ENCODE data around the gene SPATA6. TPM values are rescaled to one million over a fixed set of nuclear protein-coding genes. Genes with fewer than 3 reads are reported as not detected.
"Not testable (repeated sequence)": the region's sequence is repeated elsewhere in the genome, so short reads cannot be mapped to it uniquely, and the experiment has no call there.

The SPATA6 gene
- total RNA-seq, 1 donor, result 7.6 TPM

DNA sequence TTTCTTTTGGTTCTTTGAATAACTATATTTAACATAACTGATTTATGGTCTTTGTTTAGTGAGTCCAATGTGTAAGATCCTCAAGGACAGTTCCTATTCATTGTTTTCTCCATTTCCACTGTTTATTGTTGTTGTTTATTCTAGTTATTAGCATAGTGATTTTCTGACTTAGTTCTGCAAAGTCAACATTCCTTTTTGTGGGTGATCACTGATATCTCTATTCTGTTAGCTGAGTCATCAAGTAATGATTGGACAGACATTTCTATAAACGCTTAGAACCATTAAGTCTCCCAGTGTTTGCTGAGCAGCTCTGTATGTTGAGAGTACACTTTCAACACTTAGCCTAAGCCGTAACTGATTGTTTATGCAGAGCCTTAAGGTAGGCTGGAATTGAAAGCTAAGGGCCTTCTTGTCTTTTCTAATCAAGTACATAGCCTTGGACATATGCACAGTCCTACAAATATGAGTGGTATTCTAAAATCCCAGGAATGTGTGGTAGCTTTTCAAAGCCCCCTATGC, 162.4 kb downstream of the SPATA6 start:
- Histone ChIP-seq H3K36me3 (ENCODE audit: insufficient read depth, low read length) (no peaks in the 10 kb centered on the region), H3K27ac (ENCODE audit: low read depth, low read length) (no peak overlapping the region), H3K27me3 (ENCODE audit: insufficient read depth, low read length) (no peaks in the 10 kb centered on the region), H3K4me2 (ENCODE audit: insufficient read depth, low read length) (no peak overlapping the region), H3K79me2 (ENCODE audit: insufficient read depth, low read length) (no peaks in the 10 kb centered on the region), H4K20me1 (ENCODE audit: insufficient read depth, low read length) (no peaks in the 10 kb centered on the region), H3K9me3 (ENCODE audit: low read depth, low read length) (no peaks in the 10 kb centered on the region), H2AFZ (ENCODE audit: low read length) (no peak overlapping the region), H3K4me1 (ENCODE audit: insufficient read depth, low read length) (no peaks in the 10 kb centered on the region), H3K4me3 (ENCODE audit: insufficient read depth, low read length) (no peak overlapping the region)
- TF ChIP-seq CTCF (IDR thresholded peaks at IDR 0.05; ENCODE audit: extremely low read depth, low read depth, low read length), result no peak
- no peak for DNase-seq (ENCODE audit: insufficient read length, low spot score, missing footprints)

- no peaks in the 10 kb centered on the region for H3K27me3 ChIP-seq (ENCODE audit: insufficient read depth, low read length)
These were observed 169.4 kb downstream of the SPATA6 start for GRCh38 chr1:48302652-48303051.

GRCh38 chr1:48294656-48295055, 177.3 kb downstream of the SPATA6 start:
- H3K4me3 ChIP-seq (ENCODE audit: insufficient read depth, low read length), result no peak overlapping the region
- H3K27me3 ChIP-seq (ENCODE audit: insufficient read depth, low read length), result no peaks in the 10 kb centered on the region
- H3K79me2 ChIP-seq (ENCODE audit: insufficient read depth, low read length), result no peaks in the 10 kb centered on the region
- no peak overlapping the region for H3K4me2 ChIP-seq (ENCODE audit: insufficient read depth, low read length)
- H3K27ac ChIP-seq (ENCODE audit: low read depth, low read length), result no peak overlapping the region
- H3K4me1 ChIP-seq (ENCODE audit: insufficient read depth, low read length), result no peaks in the 10 kb centered on the region
- no peaks in the 10 kb centered on the region for H4K20me1 ChIP-seq (ENCODE audit: insufficient read depth, low read length)
- no peak overlapping the region for H2AFZ ChIP-seq (ENCODE audit: low read length)
- H3K36me3 ChIP-seq (ENCODE audit: insufficient read depth, low read length), result no peaks in the 10 kb centered on the region
- H3K9me3 ChIP-seq (ENCODE audit: low read depth, low read length), result no peaks in the 10 kb centered on the region
- DNase-seq (ENCODE audit: insufficient read length, low spot score, missing footprints), result no peak
- TF ChIP-seq CTCF (IDR thresholded peaks at IDR 0.05; ENCODE audit: extremely low read depth, low read depth, low read length), result no peak

More at GRCh38 chr1:48302652-48303051, 169.4 kb downstream of the SPATA6 start:
- H3K4me3 ChIP-seq (ENCODE audit: insufficient read depth, low read length), result no peak overlapping the region
- no peak for TF ChIP-seq CTCF (IDR thresholded peaks at IDR 0.05; ENCODE audit: extremely low read depth, low read depth, low read length)
- H4K20me1 ChIP-seq (ENCODE audit: insufficient read depth, low read length), result no peaks in the 10 kb centered on the region
- H3K27ac ChIP-seq (ENCODE audit: low read depth, low read length), result no peak overlapping the region
- H3K79me2 ChIP-seq (ENCODE audit: insufficient read depth, low read length), result no peaks in the 10 kb centered on the region
- DNase-seq (ENCODE audit: insufficient read length, low spot score, missing footprints), result no peak
- no peak overlapping the region for H3K4me2 ChIP-seq (ENCODE audit: insufficient read depth, low read length)
- no peak overlapping the region for H2AFZ ChIP-seq (ENCODE audit: low read length)
- no peaks in the 10 kb centered on the region for H3K4me1 ChIP-seq (ENCODE audit: insufficient read depth, low read length)
- H3K36me3 ChIP-seq (ENCODE audit: insufficient read depth, low read length), result no peaks in the 10 kb centered on the region
- no peaks in the 10 kb centered on the region for H3K9me3 ChIP-seq (ENCODE audit: low read depth, low read length)

DNA sequence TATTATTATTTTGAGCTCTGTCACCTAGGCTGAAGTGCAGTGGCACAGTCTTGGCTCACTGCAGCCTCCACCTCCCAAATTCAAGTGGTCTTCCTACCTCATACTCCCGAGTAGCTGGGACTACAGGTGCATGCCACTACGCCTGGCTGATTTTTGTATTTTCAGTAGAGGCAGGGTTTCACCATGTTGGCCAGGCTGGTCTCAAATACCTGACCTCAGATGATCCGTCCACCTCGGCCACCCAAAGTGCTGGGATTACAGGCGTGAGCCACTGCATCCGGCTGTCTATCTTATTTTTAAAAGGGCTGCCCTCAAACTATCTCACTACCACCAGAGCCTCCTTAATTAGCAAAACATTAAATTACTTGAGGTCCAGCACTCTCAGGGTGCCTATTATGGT, 177.9 kb downstream of the SPATA6 start:
- not testable (repeated sequence) for H3K4me3 ChIP-seq (ENCODE audit: insufficient read depth, low read length); DNase-seq (ENCODE audit: insufficient read length, low spot score, missing footprints); H3K9me3 ChIP-seq (ENCODE audit: low read depth, low read length); H3K27me3 ChIP-seq (ENCODE audit: insufficient read depth, low read length); H2AFZ ChIP-seq (ENCODE audit: low read length); H3K4me1 ChIP-seq (ENCODE audit: insufficient read depth, low read length); H3K79me2 ChIP-seq (ENCODE audit: insufficient read depth, low read length); H3K27ac ChIP-seq (ENCODE audit: low read depth, low read length); H3K4me2 ChIP-seq (ENCODE audit: insufficient read depth, low read length); H4K20me1 ChIP-seq (ENCODE audit: insufficient read depth, low read length); H3K36me3 ChIP-seq (ENCODE audit: insufficient read depth, low read length)

Data from osteoblast (primary cell).